NCI-H1417 treated with DMSO at 0.1 percent for 48 hours (cell line): ENCODE data around the gene ZBTB45.
"Not testable (repeated sequence)": the region's sequence is repeated elsewhere in the genome, so short reads cannot be mapped to it uniquely, and the experiment has no call there.

Source experiments
- DNase-seq: peaks from one replicate; lab custom pipeline; 2025; lab: John Stamatoyannopoulos, UW

Gene ZBTB45

DNA sequence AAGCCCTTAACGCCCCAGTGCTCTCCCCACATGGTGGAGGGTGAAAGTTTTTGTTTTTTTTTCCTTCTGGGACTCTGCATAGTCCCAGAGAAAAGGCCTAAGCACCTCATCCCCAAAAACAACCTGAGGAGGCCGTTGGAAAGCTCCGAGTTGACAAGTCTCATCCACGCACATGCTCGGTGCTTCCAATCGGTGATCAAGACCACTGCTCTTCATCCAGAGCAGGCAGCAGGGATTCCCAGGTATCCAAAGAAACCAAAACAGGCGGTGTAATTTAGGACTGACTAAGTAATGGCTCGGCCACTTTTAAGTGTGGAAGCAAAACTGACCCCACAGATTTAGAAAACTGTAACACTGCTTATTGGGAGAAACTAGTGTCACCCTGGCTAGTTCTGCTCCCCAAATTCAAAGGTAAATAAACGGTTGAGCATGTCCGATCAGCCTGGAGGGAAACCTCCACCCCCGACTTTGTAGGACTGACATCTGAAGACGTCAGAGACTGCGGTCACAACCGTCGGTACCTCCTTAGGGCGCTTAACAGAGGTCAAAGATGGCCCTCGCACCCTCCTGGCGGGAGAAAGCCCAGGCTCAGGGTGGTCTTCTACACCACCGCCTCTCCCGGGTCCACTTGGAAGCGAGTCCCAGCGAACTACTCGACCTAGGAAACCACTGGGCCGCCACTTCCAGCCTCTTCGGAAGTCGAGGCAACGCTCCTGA lies 44.5 kb downstream of the ZBTB45 start:
- DNase-seq = no peak

DNA sequence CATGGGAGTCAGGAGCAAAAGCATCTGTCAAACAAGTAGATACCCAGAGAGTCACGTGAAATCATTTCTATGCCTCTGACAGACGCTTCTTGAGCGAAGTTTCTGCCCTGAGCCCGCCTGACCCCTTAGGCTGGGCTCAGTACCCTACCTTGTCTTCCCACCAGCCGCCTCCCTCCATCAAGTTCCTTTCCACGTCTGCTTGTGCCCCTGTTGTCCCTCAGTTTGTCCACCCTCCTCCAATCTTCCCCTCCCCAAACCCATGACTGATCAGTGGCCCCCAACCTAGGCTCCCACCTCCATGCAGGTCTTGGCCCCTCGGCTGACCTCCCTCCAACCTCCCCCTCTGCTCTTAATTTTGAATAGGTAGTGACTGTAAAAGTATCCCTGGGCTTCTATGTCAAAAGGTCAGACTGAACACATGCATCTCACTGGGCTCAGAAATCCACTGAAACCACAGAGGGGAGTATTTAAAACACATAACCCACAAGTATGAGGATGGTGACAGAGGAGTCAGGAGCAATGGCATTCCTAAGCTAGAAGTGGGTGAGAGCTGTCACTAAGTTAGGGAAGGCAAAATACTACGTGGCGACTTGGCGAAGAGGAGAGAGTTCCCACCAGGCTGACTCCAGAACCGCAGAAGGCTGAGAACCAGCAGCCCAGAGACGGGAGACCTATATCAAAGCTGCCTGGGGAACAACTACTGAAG lies 45.2 kb downstream of the ZBTB45 start:
- no peak for DNase-seq

DNA sequence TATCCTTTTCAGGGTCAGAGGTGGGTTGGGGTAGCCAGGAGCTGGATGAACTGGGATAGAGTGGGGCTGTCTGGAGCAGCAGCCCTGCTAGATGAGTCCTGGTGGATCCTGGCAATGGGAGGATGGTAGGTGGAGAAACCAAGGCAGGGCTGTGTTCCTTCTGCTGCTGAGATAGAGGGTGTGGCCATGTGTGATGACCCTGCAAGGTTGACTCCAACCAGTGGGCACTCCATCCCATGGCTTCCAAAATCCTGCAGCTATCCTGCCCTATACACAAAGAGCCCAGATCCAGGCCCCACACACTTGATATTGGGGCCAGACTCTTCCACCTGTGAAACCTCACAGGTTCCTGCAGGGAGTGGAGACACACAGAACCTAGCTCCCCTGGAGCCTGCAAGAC lies 45.8 kb downstream of the ZBTB45 start:
- no peak for DNase-seq

DNA sequence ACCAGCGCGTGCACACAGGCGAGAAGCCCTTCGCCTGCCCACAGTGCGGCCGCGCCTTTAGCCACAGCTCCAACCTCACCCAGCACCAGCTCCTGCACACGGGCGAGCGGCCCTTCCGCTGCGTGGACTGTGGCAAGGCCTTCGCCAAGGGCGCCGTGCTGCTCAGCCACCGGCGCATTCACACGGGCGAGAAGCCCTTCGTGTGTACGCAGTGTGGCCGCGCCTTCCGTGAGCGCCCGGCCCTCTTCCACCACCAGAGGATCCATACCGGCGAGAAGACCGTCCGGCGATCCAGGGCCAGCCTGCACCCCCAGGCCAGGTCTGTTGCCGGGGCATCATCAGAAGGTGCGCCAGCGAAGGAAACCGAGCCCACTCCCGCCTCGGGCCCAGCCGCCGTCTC lies 47.9 kb downstream of the ZBTB45 start:
- no peak for DNase-seq

DNA sequence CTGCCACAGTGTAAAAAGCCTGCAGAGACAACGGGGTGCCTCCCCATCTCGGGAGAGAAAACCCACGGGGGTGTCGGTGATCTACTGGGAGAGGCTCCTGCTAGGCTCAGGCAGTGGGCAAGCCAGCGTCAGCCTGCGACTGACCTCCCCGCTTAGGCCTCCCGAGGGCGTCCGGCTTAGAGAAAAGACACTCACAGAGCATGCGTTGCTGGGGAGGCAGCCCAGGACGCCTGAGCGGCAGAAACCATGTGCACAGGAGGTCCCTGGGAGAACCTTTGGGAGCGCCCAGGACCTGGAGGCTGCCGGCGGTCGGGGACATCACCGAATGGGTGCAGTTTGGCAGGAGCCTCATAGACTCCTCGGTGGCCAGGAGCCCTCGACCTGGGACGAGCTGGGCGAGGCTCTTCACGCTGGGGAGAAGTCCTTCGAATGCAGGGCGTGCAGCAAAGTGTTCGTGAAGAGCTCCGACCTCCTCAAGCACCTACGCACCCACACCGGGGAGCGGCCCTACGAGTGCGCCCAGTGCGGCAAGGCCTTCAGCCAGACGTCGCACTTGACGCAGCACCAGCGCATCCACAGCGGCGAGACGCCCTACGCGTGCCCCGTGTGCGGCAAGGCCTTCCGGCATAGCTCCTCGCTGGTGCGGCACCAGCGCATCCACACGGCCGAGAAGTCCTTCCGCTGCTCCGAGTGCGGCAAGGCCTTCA lies 48.6 kb downstream of the ZBTB45 start:
- DNase-seq = not testable (repeated sequence)

- DNase-seq = no peak
Observed at GRCh38 chr19:58469241-58470013, 50.2 kb downstream of the ZBTB45 start.

DNA sequence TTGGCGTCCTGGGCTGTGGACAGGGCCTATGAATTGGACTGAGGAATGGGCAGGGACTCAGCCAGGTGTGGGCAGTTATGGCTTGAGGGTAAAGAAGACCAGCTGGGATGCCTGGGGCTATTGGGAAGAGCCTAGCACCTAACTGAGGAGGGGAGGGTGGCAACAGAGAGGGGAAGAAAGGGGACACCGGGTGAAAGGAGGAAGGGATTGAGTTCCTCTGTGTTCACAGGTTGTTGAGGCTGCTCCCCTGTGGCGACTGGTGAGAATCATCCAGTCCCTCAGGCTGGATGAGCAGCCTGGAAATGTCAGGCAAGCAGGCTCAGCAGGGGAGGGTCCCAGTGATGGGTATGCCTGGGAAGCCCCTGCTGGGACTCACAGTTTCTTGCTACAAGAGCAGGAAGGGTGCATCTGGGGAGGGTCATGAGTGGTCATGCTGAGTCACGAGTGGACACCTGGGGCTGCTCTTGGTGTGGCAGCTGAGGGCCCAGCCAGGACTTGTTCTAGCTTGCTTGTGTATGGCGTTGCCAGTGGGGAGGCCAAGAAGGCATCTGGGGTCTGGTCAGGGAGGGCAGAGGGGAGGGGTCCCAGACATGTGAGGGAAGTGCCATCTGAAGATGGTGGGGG lies 51.3 kb downstream of the ZBTB45 start:
- DNase-seq = no peak

DNA sequence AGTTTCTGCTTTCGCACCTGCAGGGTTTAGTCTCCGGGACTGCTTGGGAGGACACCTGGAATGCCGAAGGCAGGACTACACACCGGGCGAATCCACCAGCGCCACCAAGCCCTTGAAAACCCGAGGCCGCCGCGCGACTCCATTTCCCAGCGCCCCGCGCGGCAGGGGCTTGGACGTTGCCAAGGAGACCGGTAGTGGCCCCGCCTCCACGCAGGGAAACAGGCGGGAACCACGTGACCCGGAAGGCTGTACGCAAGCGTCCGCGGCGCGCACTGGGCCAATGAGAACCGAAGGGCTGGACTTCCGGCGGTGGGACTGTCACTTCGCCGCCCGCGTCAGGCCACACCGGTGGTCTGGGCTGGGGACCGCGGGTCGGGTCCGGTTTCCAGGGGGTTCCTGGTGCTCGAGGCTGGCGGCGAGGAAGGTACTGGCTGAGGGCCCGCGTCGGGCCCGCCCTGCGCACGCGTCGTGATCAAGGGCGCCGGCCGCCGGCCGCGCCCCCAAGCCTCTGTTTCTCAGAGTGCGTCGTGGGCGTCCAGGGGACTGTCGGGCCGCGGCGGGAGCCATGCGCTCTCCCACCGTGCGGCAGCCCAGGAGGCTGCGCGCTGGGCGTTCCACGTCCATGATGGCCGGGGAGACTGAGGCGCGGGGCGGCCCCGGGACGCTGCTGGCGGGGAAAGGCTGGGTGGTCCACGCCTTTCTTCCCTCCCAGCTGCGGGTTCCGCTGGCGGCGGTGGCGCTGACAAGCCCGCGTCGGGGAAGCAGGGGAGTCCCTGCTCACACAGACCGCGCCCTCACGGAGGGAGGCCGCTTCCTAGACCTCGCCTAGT lies 52.6 kb downstream of the ZBTB45 start, which contains the start of gene ZNF324:
ZNF324 (plus strand) TSS at position 321 of the 830 bp plus-strand sequence. CDS start 2,106 bp downstream, outside the sequence.
- peak; percentile 74 for DNase-seq

GRCh38 chr19:58466089-58466759 lies 53.4 kb downstream of the ZBTB45 start:
- no peak for DNase-seq
